GM23248 (cell line): Measurements from ENCODE around the gene COL17A1. TPM values are rescaled to one million over a fixed set of nuclear protein-coding genes. Genes with fewer than 3 reads are reported as not detected.

Experiments used
- DNase-seq: peaks from one replicate; pipeline ENCODE4 v3.0.0-alpha.2; 2015
- H2AFZ ChIP-seq: fragments of 200-600 bp; sonication (generic); 2 replicates; pipeline ENCODE4 v1.6.1; 2016; ENCODE audit warnings: antibody characterized with exemption
- H3F3A ChIP-seq: fragments of 200-600 bp; sonication (generic); 2 replicates; pipeline ENCODE4 v1.6.1; 2016; ENCODE audit warnings: mild to moderate bottlenecking, antibody characterized with exemption, mixed run types; ENCODE audit not compliant: insufficient read depth
- H3K27ac ChIP-seq: fragments of 200-600 bp; sonication (generic); 2 replicates; pipeline ENCODE4 v1.5.1; 2016; ENCODE audit warnings: mild to moderate bottlenecking
- H3K27me3 ChIP-seq: fragments of 200-600 bp; sonication (generic); replicated peaks from 2 replicates; pipeline ENCODE4 v1.6.1; 2016; ENCODE audit warnings: mild to moderate bottlenecking; ENCODE audit not compliant: insufficient read depth
- H3K36me3 ChIP-seq: fragments of 200-600 bp; sonication (generic); 2 replicates; pipeline ENCODE4 v1.6.1; 2016; ENCODE audit warnings: low read depth, mild to moderate bottlenecking
- H3K4me1 ChIP-seq: fragments of 200-600 bp; sonication (generic); 2 replicates; pipeline ENCODE4 v1.6.1; 2016; ENCODE audit warnings: mild to moderate bottlenecking; ENCODE audit not compliant: insufficient read depth
- H3K4me2 ChIP-seq: fragments of 200-600 bp; sonication (generic); one replicate; pipeline ENCODE4 v1.6.1; 2016; ENCODE audit warnings: mild to moderate bottlenecking; ENCODE audit not compliant: unreplicated experiment
- H3K4me3 ChIP-seq: fragments of 200-600 bp; sonication (generic); 2 replicates; pipeline ENCODE4 v1.5.1; 2016; ENCODE audit warnings: mild to moderate bottlenecking
- H3K79me2 ChIP-seq: fragments of 200-600 bp; sonication (generic); 2 replicates; pipeline ENCODE4 v1.6.1; 2016; ENCODE audit warnings: mild to moderate bottlenecking; ENCODE audit not compliant: insufficient read depth
- H3K9ac ChIP-seq: fragments of 200-600 bp; sonication (generic); 2 replicates; pipeline ENCODE4 v1.6.1; 2016; ENCODE audit warnings: mild to moderate bottlenecking
- H3K9me2 ChIP-seq: fragments of 200-600 bp; sonication (generic); 2 replicates; pipeline ENCODE4 v1.6.1; 2016; ENCODE audit warnings: mixed run types, mild to moderate bottlenecking, moderate library complexity; ENCODE audit not compliant: insufficient read depth
- H3K9me3 ChIP-seq: fragments of 200-600 bp; sonication (generic); one replicate; pipeline ENCODE4 v1.6.1; 2017; ENCODE audit warnings: low read depth
- H4K20me1 ChIP-seq: fragments of 200-600 bp; sonication (generic); 2 replicates; pipeline ENCODE4 v1.6.0; 2016; ENCODE audit not compliant: insufficient read depth
- EZH2 ChIP-seq: fragments of 200-600 bp; sonication (generic); IDR thresholded peaks from 2 replicates; pipeline ENCODE4 v1.6.1; 2018; ENCODE audit warnings: antibody characterized with exemption, mild to moderate bottlenecking; ENCODE audit not compliant: insufficient read depth, poor library complexity, severe bottlenecking
- EZH2phosphoT487 ChIP-seq: fragments of 200-600 bp; sonication (generic); IDR thresholded peaks from 2 replicates; pipeline ENCODE4 v1.6.1; 2018; ENCODE audit warnings: antibody characterized with exemption, moderate library complexity, mild to moderate bottlenecking, low read depth; ENCODE audit not compliant: insufficient read depth
- WGBS, 2 experiments: methylation state at CpG; one replicate each; pipeline ENCODE4 v1.1.6; 2015 to 2017; ENCODE audit warnings: low lambda C conversion rate in 2 of 2, low coverage in 1 of 2; ENCODE audit errors: missing lambda C conversion rate in 2 of 2; 5-methylcytosine and 5-hydroxymethylcytosine counted together
- in situ Hi-C: fragments of 300-500 bp; cut with MboI; formaldehyde crosslinking; loops from 2 replicates; pipeline ENCODE4 v1.15.0; 2020
- polyA plus RNA-seq: library from polyadenylated mRNA; unstranded; fragments of >200 nt; fragmentation: Nextera tagmentation; extraction: Ambion mirVana; gene quantifications from 2 replicates; pipeline ENCODE4 v1.2.1, GENCODE V29; 2016
- total RNA-seq: library from RNA; depleted of rRNA; stranded (reverse); fragments of >200 nt; shearing (Covaris generic); gene quantifications from 2 replicates; pipeline ENCODE4 v1.2.3, GENCODE V29; 2014

COL17A1 gene
- total and polyA plus RNA-seq, 2 experiments from 2014 or later = 0.51 TPM; not detected in 1

DNA sequence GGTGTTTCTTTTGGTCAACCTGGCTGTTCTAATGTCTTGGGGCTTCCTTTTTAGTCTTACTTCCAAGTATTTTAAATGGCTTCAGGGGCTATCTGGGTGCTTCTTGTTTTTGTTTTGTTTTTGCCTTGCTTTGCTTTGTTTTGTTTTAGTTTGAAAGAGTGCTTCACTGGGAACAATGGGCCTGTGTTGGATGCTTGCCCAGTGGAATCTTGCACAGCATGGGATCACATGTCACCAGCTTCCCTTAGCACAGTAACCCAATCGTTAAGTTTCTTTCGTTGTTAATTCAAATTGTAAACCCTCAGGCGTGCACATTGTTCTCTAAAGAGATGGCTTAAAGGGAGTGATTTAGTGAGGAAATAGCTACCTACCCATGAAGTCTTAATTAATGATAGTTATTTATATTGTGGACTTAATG is 8.9 kb downstream of the COL17A1 start:
- no peak overlapping the region for H3K9ac ChIP-seq
- H4K20me1 ChIP-seq = no peaks in the 10 kb centered on the region
- H3K27me3 ChIP-seq = peaks cover 21% of the 10 kb centered on the region
- no peaks in the 10 kb centered on the region for H3F3A ChIP-seq
- peak; percentile 12 for DNase-seq
- in situ Hi-C loops = no loop called here
- 22 to 23% methylated on average over 3 of the region's 3 CpGs for WGBS, 2 experiments
- H2AFZ ChIP-seq = no peak overlapping the region
- TF ChIP-seq EZH2 = no peak
- TF ChIP-seq EZH2phosphoT487 = no peak
- H3K4me2 ChIP-seq = no peak overlapping the region
- no peak overlapping the region for H3K4me3 ChIP-seq
- no peaks in the 10 kb centered on the region for H3K36me3 ChIP-seq
- no peaks in the 10 kb centered on the region for H3K9me3 ChIP-seq
- no peak overlapping the region for H3K27ac ChIP-seq
- no peaks in the 10 kb centered on the region for H3K79me2 ChIP-seq
- H3K9me2 ChIP-seq = no peaks in the 10 kb centered on the region
- no peaks in the 10 kb centered on the region for H3K4me1 ChIP-seq

GRCh38 chr10:104074505-104074904 is 11.2 kb downstream of the COL17A1 start:
- H3K27me3 ChIP-seq = peaks cover 28% of the 10 kb centered on the region
- no peak overlapping the region for H3K4me3 ChIP-seq
- TF ChIP-seq EZH2 (no peak), EZH2phosphoT487 (no peak)
- H3K9me2 ChIP-seq = no peaks in the 10 kb centered on the region
- H4K20me1 ChIP-seq = no peaks in the 10 kb centered on the region
- no peaks in the 10 kb centered on the region for H3K9me3 ChIP-seq
- in situ Hi-C loops = no loop called here
- H3K36me3 ChIP-seq = no peaks in the 10 kb centered on the region
- no peaks in the 10 kb centered on the region for H3K4me1 ChIP-seq
- no peak overlapping the region for H3K4me2 ChIP-seq
- no peak for DNase-seq
- no peak overlapping the region for H3K9ac ChIP-seq
- no peak overlapping the region for H2AFZ ChIP-seq
- no peak overlapping the region for H3K27ac ChIP-seq
- no peaks in the 10 kb centered on the region for H3F3A ChIP-seq
- H3K79me2 ChIP-seq = no peaks in the 10 kb centered on the region
- WGBS, 2 experiments = 58 to 66% methylated on average over 6 of the region's 6 CpGs

DNA sequence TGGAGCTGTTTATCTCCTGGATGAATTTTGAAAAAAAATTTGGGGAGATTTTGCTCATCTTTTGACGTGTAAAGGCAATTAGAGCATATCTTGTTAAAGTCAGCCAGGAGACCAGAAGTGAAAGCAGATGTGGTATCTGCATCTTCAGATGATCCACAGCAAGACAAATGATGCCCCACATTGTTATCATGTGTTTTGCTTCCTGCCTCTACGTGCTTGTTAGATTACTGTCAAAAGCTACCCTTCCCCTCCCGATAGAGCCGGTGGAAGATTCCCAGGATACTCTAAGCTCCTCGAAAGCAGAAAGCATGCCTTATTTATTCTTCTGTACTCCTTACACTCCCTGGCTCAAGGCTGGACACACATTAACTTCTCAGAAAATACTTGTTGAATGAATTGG is 12.9 kb downstream of the COL17A1 start:
- H3K27ac ChIP-seq = no peak overlapping the region
- peak; percentile 7 for DNase-seq
- in situ Hi-C loops = no loop called here
- H2AFZ ChIP-seq = no peak overlapping the region
- H3K9me2 ChIP-seq = no peaks in the 10 kb centered on the region
- H3K4me2 ChIP-seq = no peak overlapping the region
- H3F3A ChIP-seq = no peaks in the 10 kb centered on the region
- H3K27me3 ChIP-seq = peaks cover 30% of the 10 kb centered on the region
- WGBS, 2 experiments = 8 to 18% methylated on average over 5 of the region's 5 CpGs
- H3K4me3 ChIP-seq = no peak overlapping the region
- TF ChIP-seq EZH2 (no peak), EZH2phosphoT487 (no peak)
- no peaks in the 10 kb centered on the region for H3K79me2 ChIP-seq
- H3K9ac ChIP-seq = no peak overlapping the region
- H3K9me3 ChIP-seq = no peaks in the 10 kb centered on the region
- H4K20me1 ChIP-seq = no peaks in the 10 kb centered on the region
- no peaks in the 10 kb centered on the region for H3K36me3 ChIP-seq
- no peaks in the 10 kb centered on the region for H3K4me1 ChIP-seq

GRCh38 chr10:104069613-104070012 is 16.1 kb downstream of the COL17A1 start:
- Histone ChIP-seq H3K36me3 (no peaks in the 10 kb centered on the region), H3K79me2 (no peaks in the 10 kb centered on the region), H3K9me3 (no peaks in the 10 kb centered on the region)

DNA sequence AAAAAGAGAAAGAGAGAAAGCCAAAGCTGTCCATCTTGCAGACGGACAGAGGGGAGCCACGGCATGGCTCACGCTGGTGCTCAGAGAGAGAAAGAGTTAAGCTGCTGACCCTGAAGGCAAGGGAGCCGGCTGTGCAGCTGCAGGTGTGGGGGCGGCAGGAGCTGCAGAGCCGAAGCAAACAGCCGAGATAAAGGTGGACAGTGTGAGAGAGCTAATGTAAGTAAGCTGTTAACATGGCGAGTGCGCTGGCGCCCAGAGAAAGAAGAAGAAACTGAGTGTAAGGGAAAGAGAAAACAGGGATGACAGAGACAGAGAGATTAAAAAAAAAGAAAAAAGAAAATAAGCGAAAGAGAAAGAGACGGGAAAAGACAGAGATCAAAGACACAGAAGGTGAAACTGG is 18.2 kb downstream of the COL17A1 start:
- H4K20me1 ChIP-seq = no peaks in the 10 kb centered on the region
- H3K27ac ChIP-seq = no peak overlapping the region
- no peaks in the 10 kb centered on the region for H3K9me3 ChIP-seq
- H3F3A ChIP-seq = no peaks in the 10 kb centered on the region
- no peak for TF ChIP-seq EZH2
- TF ChIP-seq EZH2phosphoT487 = no peak
- no peak overlapping the region for H2AFZ ChIP-seq
- H3K4me2 ChIP-seq = no peak overlapping the region
- H3K4me3 ChIP-seq = no peak overlapping the region
- no peaks in the 10 kb centered on the region for H3K79me2 ChIP-seq
- in situ Hi-C loops = no loop called here
- H3K36me3 ChIP-seq = no peaks in the 10 kb centered on the region
- H3K27me3 ChIP-seq = peaks cover 14% of the 10 kb centered on the region; the same call in 1 of the 2 replicates
- H3K4me1 ChIP-seq = no peaks in the 10 kb centered on the region
- H3K9ac ChIP-seq = no peak overlapping the region
- WGBS, 2 experiments = 76 to 77% methylated on average over 12 of the region's 12 CpGs
- no peak for DNase-seq
- H3K9me2 ChIP-seq = no peaks in the 10 kb centered on the region

More at GRCh38 chr10:104069613-104070012, 16.1 kb downstream of the COL17A1 start:
- no peaks in the 10 kb centered on the region for H3F3A ChIP-seq
- H3K27me3 ChIP-seq = peaks cover 20% of the 10 kb centered on the region
- no peak overlapping the region for H3K4me3 ChIP-seq
- H4K20me1 ChIP-seq = no peaks in the 10 kb centered on the region
- no peak for DNase-seq
- no peak overlapping the region for H2AFZ ChIP-seq
- WGBS, 2 experiments = 55 to 56% methylated on average over 6 of the region's 6 CpGs
- in situ Hi-C loops = no loop called here
- no peak overlapping the region for H3K27ac ChIP-seq
- H3K9ac ChIP-seq = no peak overlapping the region
- H3K4me2 ChIP-seq = no peak overlapping the region
- H3K4me1 ChIP-seq = no peaks in the 10 kb centered on the region
- H3K9me2 ChIP-seq = no peaks in the 10 kb centered on the region
- TF ChIP-seq EZH2phosphoT487 = no peak
- TF ChIP-seq EZH2 = no peak
